K562 (cell line): ENCODE measurements around the gene CEACAM21. TPM values are rescaled to one million over a fixed set of nuclear protein-coding genes. Genes with fewer than 3 reads are reported as not detected.

Experiments used
- ATAC-seq: fragments of 200-7000 bp; cut with Tn5 transposase; 3 replicates; pipeline ENCODE4 v1.9.1; 2020; ENCODE audit warnings: moderate library complexity
- BruUV-seq: library from RNA; stranded (reverse); fragments of 400-500 nt; replicated peaks from 2 replicates; lab custom pipeline; 2021; lab: Mats Ljungman, UMichigan
- CTCF ChIA-PET: fragments of 300-600 bp; formaldehyde crosslinking; extraction: SDS; loops from one replicate; lab custom pipeline; 2021; ENCODE audit warnings: low intra/inter-chr PET ratio; lab: Yijun Ruan, JAX
- POLR2A ChIA-PET: fragments of 300-600, 350-650 bp; sonication (Branson Sonifier 250); formaldehyde crosslinking; extraction: SDS; loops from one replicate; lab custom pipeline; 2021; ENCODE audit warnings: antibody characterized with exemption, inconsistent platforms; lab: Yijun Ruan, JAX
- DNase-seq, 4 experiments: peaks; one replicate each; pipeline versions ENCODE4 v3.0.0 to v3.0.0-alpha.2; 2011 to 2018; ENCODE audit warnings: low spot score in 3 of 4, mixed read lengths in 3 of 4; ENCODE audit errors: extremely low read depth in 1 of 4
- FAIRE-seq: peaks from 2 replicates; lab custom pipeline; 2011; peaks lifted over from hg19 to GRCh38; lab: Jason Lieb, UNC
- H2AFZ ChIP-seq: 2 replicates; pipeline ENCODE4 v1.6.0; 2011; ENCODE audit warnings: low read depth, low read length, control low read depth, inconsistent platforms
- H3K27ac ChIP-seq: fragments of 200-600 bp; 3 replicates; pipeline ENCODE4 v1.8.0; 2011; ENCODE audit warnings: low read depth, mild to moderate bottlenecking, control low read depth, inconsistent platforms, low read length, moderate library complexity, mixed read lengths; ENCODE audit errors: extremely low read depth
- H3K27me3 ChIP-seq, 2 experiments: fragments of 300-600 bp in 1 of 2; 2 replicates in 1 of 2; 3 replicates in 1 of 2; pipeline versions ENCODE4 v1.6.0 to v1.8.0; 2011; ENCODE audit warnings: inconsistent platforms in 2 of 2, low read length in 2 of 2, mild to moderate bottlenecking in 1 of 2, mixed read lengths in 1 of 2, moderate library complexity in 1 of 2; ENCODE audit not compliant: control insufficient read depth in 2 of 2, insufficient read depth in 2 of 2
- H3K36me3 ChIP-seq: fragments of 300-600 bp; 3 replicates; pipeline ENCODE4 v1.8.0; 2011; ENCODE audit warnings: mild to moderate bottlenecking, low read length, inconsistent platforms; ENCODE audit not compliant: control insufficient read depth, insufficient read depth
- H3K4me1 ChIP-seq, 2 experiments: fragments of 200-600 bp in 1 of 2; replicated peaks in 1 of 2; 2 replicates in 1 of 2; 3 replicates in 1 of 2; pipeline versions ENCODE4 v1.5.1 to v1.8.0; 2011; ENCODE audit warnings: inconsistent platforms in 2 of 2, low read length in 2 of 2, mild to moderate bottlenecking in 1 of 2, mixed read lengths in 1 of 2, moderate library complexity in 1 of 2; ENCODE audit not compliant: control insufficient read depth in 2 of 2, insufficient read depth in 2 of 2
- H3K4me2 ChIP-seq: 2 replicates; pipeline ENCODE4 v1.6.1; 2011; ENCODE audit warnings: low read length, control low read depth, inconsistent platforms, mixed read lengths; ENCODE audit not compliant: insufficient read depth
- H3K4me3 ChIP-seq: fragments of 200-600 bp; sonication (generic), shearing (Covaris generic); 2 replicates; pipeline ENCODE4 v1.5.1; 2016; ENCODE audit warnings: control low read depth, inconsistent platforms
- H3K79me2 ChIP-seq: fragments of 200-600 bp; 3 replicates; pipeline ENCODE4 v1.8.0; 2011; ENCODE audit warnings: low read length, inconsistent platforms; ENCODE audit not compliant: control insufficient read depth, insufficient read depth
- H3K9ac ChIP-seq, 2 experiments: 2 replicates each; pipeline versions ENCODE4 v1.6.0 to v1.6.1; 2011; ENCODE audit warnings: low read depth in 2 of 2, low read length in 2 of 2, control low read depth in 1 of 2, inconsistent platforms in 1 of 2, mild to moderate bottlenecking in 1 of 2, mixed read lengths in 1 of 2; ENCODE audit not compliant: insufficient read depth in 1 of 2
- H3K9me1 ChIP-seq: one replicate; pipeline ENCODE4 v1.6.0; 2011; ENCODE audit warnings: inconsistent platforms, mild to moderate bottlenecking, low read length, moderate library complexity; ENCODE audit not compliant: control insufficient read depth, insufficient read depth
- H3K9me3 ChIP-seq: replicated peaks from 2 replicates; pipeline ENCODE4 v1.5.1; 2011; ENCODE audit warnings: low read depth, low read length, inconsistent platforms; ENCODE audit not compliant: control insufficient read depth, insufficient read depth
- H4K20me1 ChIP-seq: replicated peaks from 2 replicates; pipeline ENCODE4 v1.6.1; 2011; ENCODE audit warnings: low read length, inconsistent platforms, mixed read lengths; ENCODE audit not compliant: control insufficient read depth, insufficient read depth
- EP400 ChIP-seq: fragments of 450-650 bp; IDR thresholded peaks from 2 replicates; pipeline ENCODE4 v1.6.1; 2017; ENCODE audit warnings: antibody characterized with exemption, mild to moderate bottlenecking, moderate library complexity
- HSF4 ChIP-seq: fragments of 250-450 bp; sonication (Bioruptor Pico); IDR thresholded peaks from 2 replicates; pipeline ENCODE4 v2.1.2; 2022; ENCODE audit warnings: mild to moderate bottlenecking, moderate library complexity, borderline replicate concordance
- MCM7 ChIP-seq, 2 experiments: fragments of 450-650 bp; IDR thresholded peaks; 2 replicates each; pipeline ENCODE4 v1.6.1; 2016 to 2018
- NR2C2 ChIP-seq, 2 experiments: fragments of 200-800 bp in 1 of 2; sonication (Bioruptor generic) in 1 of 2; sonication (generic) in 1 of 2; formaldehyde crosslinking in 1 of 2; IDR thresholded peaks; 2 replicates each; pipeline versions ENCODE4 v1.6.1 to v1.8.0; 2016 to 2022; ENCODE audit warnings: mild to moderate bottlenecking in 1 of 2, missing compliant biosample characterization in 1 of 2, missing genetic modification characterization in 1 of 2, missing genetic modification reagents in 1 of 2
- REST ChIP-seq, 2 experiments: fragments of 450-650 bp; formaldehyde crosslinking in 1 of 2; IDR thresholded peaks; 2 replicates each; pipeline versions ENCODE4 v1.4.0 to v1.6.1; 2014 to 2020; ENCODE audit warnings: mild to moderate bottlenecking in 2 of 2, borderline replicate concordance in 1 of 2, low read depth in 1 of 2
- RNF2 ChIP-seq: sonication (generic); IDR thresholded peaks from 2 replicates; pipeline ENCODE4 v1.6.1; 2016
- WGBS: fragments of 100-300 bp; shearing (Covaris generic); methylation state at CpG from one replicate; pipeline ENCODE4 v1.1.6; 2016; ENCODE audit warnings: low coverage, mixed read lengths; ENCODE audit not compliant: insufficient coverage; ENCODE audit errors: missing lambda C conversion rate; 5-methylcytosine and 5-hydroxymethylcytosine counted together
- in situ Hi-C: fragments of 300-500 bp; cut with MboI; formaldehyde crosslinking; loops from 4 replicates; pipeline ENCODE4 v1.15.0; 2018; ENCODE audit warnings: inconsistent platforms, mixed read lengths
- intact Hi-C: fragments of 100-400 bp; cut with micrococcal nuclease; formaldehyde crosslinking; loops from 2 replicates; pipeline ENCODE4 v1.14.2; 2022
- polyA plus RNA-seq, 8 experiments: library from polyadenylated mRNA; depleted of rRNA in 4 of 8; stranded (reverse) in 5 of 8; unstranded in 3 of 8; fragments of >200 nt; fragmentation: Nextera tagmentation in 2 of 8; fragmentation: Illumina TruSeq in 1 of 8; extraction: Ambion mirVana in 2 of 8; extraction: Trizol in 1 of 8; gene quantifications; 2 replicates each; pipeline versions ENCODE4 v1.2.1 to v1.2.3, GENCODE V29; 2011 to 2014; ENCODE audit warnings: inconsistent platforms in 1 of 8, missing spikeins in 1 of 8
- total RNA-seq, 7 experiments: library from RNA; depleted of rRNA in 6 of 7; stranded (reverse); fragments of >200 nt in 6 of 7; fragmentation: Illumina TruSeq in 2 of 7; extraction: Trizol in 2 of 7; gene quantifications; 2 replicates each; pipeline versions ENCODE4 v1.2.1 to v1.2.3, GENCODE V29; 2011 to 2021; ENCODE audit warnings: low replicate concordance in 1 of 7

CEACAM21 gene
- total and polyA plus RNA-seq, 9 of the 15 experiments (the other 6 are each of a cell fraction or from before 2014, with no cell fraction given) = 0.06 to 0.40 (median 0.18) TPM; not detected in 1

- intact Hi-C loops (no loop called here), in situ Hi-C loops (no loop called here)
- ATAC-seq (no peak), FAIRE-seq (no peak), DNase-seq (no peak)
- no peak overlapping the region for H3K9ac ChIP-seq
- CTCF ChIA-PET = no interaction called here
- H3K4me3 ChIP-seq = no peak overlapping the region
- 3% methylated on average over 4 of the region's 4 CpGs for WGBS
- TF ChIP-seq HSF4 (CRISPR knock-in tag) (no peak), MCM7 (IDR thresholded peaks at IDR 0.05) (no peak), RNF2 (no peak), NR2C2 (CRISPR knock-in tag; IDR thresholded peaks at IDR 0.05) (no peak), NR2C2 (tag; IDR thresholded peaks at IDR 0.05) (no peak), EP400 (no peak), REST (IDR thresholded peaks at IDR 0.05; ENCODE audit: borderline replicate concordance) (no peak), REST (CRISPR knock-in tag; IDR thresholded peaks at IDR 0.05; ENCODE audit: low read depth) (no peak)
- POLR2A ChIA-PET = no interaction called here
- H3K9me1 ChIP-seq = no peaks in the 10 kb centered on the region
- H3K9me3 ChIP-seq = no peaks in the 10 kb centered on the region
- no peak overlapping the region for H3K27ac ChIP-seq
- H4K20me1 ChIP-seq = no peaks in the 10 kb centered on the region
- H3K36me3 ChIP-seq = no peaks in the 10 kb centered on the region
- no peaks in the 10 kb centered on the region for H3K79me2 ChIP-seq
- H3K4me1 ChIP-seq = no peaks in the 10 kb centered on the region; a peak in 1 of 5 replicates
- no TSS peak for BruUV-seq
- H3K4me2 ChIP-seq = no peak overlapping the region
- peaks cover 7 to 24% of the 10 kb centered on the region in 2 experiments for H3K27me3 ChIP-seq
- H2AFZ ChIP-seq = no peak overlapping the region
Observed at GRCh38 chr19:41535029-41535622, 40.8 kb upstream of the CEACAM21 start.
